Large intestine (tissue), 3 donors: ENCODE measurements around the gene IDH2. TPM values are rescaled to one million over a fixed set of nuclear protein-coding genes. Genes with fewer than 3 reads are reported as not detected.

Source experiments
- DNase-seq, 2 donors: peaks; one replicate each; pipeline versions ENCODE4 v3.0.0 to v3.0.0-alpha.2; 2013
- H3K27ac ChIP-seq: one replicate; pipeline ENCODE4 v1.5.1; 2013; ENCODE audit warnings: low read length
- H3K27me3 ChIP-seq: 2 replicates; pipeline ENCODE4 v1.6.1; 2013; ENCODE audit warnings: low read length; ENCODE audit not compliant: control insufficient read depth, insufficient read depth
- H3K36me3 ChIP-seq: 2 replicates; pipeline ENCODE4 v1.6.1; 2013; ENCODE audit warnings: low read length; ENCODE audit not compliant: control insufficient read depth, insufficient read depth
- H3K4me1 ChIP-seq: one replicate; pipeline ENCODE4 v1.6.1; 2013; ENCODE audit warnings: low read length; ENCODE audit not compliant: control insufficient read depth, insufficient read depth
- H3K4me3 ChIP-seq: one replicate; pipeline ENCODE4 v1.5.1; 2013; ENCODE audit warnings: low read length
- H3K9me3 ChIP-seq: one replicate; pipeline ENCODE4 v1.6.1; 2013; ENCODE audit warnings: mild to moderate bottlenecking, low read depth, low read length, moderate library complexity; ENCODE audit not compliant: control insufficient read depth
- WGBS: methylation state at CpG from one replicate; pipeline ENCODE4 v1.1.5; 2013; ENCODE audit warnings: low lambda C conversion rate; ENCODE audit not compliant: insufficient coverage; 5-methylcytosine and 5-hydroxymethylcytosine counted together
- polyA plus RNA-seq: library from polyadenylated mRNA; unstranded; fragments of 120-200 nt; gene quantifications from one replicate; pipeline ENCODE4 v1.2.1, GENCODE V29; 2013

Gene IDH2
- polyA plus RNA-seq, 1 donor = 85.2 TPM

GRCh38 chr15:90084876-90085423, 17.3 kb downstream of the IDH2 start:
- no peaks in the 10 kb centered on the region for H3K27me3 ChIP-seq
- H3K27ac ChIP-seq = no peak overlapping the region
- H3K9me3 ChIP-seq = no peaks in the 10 kb centered on the region
- no peak overlapping the region for H3K4me3 ChIP-seq
- DNase-seq = no peak
- no peaks in the 10 kb centered on the region for H3K4me1 ChIP-seq
- no CpG with 5 or more reads among the region's 18 CpGs for WGBS
- H3K36me3 ChIP-seq = peaks cover 84% of the 10 kb centered on the region

- 100% methylated on average over 2 of the region's 14 CpGs for WGBS
- Histone ChIP-seq H3K4me1 (no peaks in the 10 kb centered on the region), H3K36me3 (peaks cover 84% of the 10 kb centered on the region)
Measured at GRCh38 chr15:90083954-90084607, 18.2 kb downstream of the IDH2 start.

DNA sequence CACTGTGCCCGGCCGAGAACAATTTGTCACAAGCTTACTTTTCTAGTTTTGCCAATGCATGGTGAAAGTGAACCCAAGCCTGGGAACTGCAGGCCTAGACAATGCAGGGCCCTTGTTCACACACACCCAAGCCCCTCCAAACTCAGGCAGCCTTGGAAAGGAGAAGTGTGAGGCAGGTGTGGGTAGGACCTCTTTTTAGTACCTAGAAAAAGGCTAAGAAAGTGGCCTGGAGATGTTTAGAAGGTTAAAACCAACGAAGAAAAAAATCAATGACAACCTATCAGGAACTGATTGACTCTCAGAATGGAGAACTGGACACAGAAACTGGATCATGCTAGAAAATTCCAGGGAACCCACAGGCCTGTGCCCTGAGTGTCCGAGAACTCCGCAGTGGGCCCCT, 18.8 kb downstream of the IDH2 start:
- DNase-seq = no peak
- no peaks in the 10 kb centered on the region for H3K9me3 ChIP-seq
- H3K27ac ChIP-seq = no peak overlapping the region
- H3K4me1 ChIP-seq = no peaks in the 10 kb centered on the region
- no peak overlapping the region for H3K4me3 ChIP-seq
- WGBS = no CpG with 5 or more reads among the region's 5 CpGs
- H3K27me3 ChIP-seq = no peaks in the 10 kb centered on the region
- H3K36me3 ChIP-seq = peaks cover 87% of the 10 kb centered on the region

More at GRCh38 chr15:90083954-90084607, 18.2 kb downstream of the IDH2 start:
- no peaks in the 10 kb centered on the region for H3K27me3 ChIP-seq
- no peaks in the 10 kb centered on the region for H3K9me3 ChIP-seq
- no peak overlapping the region for H3K27ac ChIP-seq
- DNase-seq = no peak
- H3K4me3 ChIP-seq = no peak overlapping the region

GRCh38 chr15:90082140-90082715, 20.0 kb downstream of the IDH2 start:
- H3K4me3 ChIP-seq = no peak overlapping the region
- no peaks in the 10 kb centered on the region for H3K9me3 ChIP-seq
- WGBS = no CpG with 5 or more reads among the region's 9 CpGs
- H3K27ac ChIP-seq = no peak overlapping the region
- no peak for DNase-seq
- H3K27me3 ChIP-seq = no peaks in the 10 kb centered on the region
- no peaks in the 10 kb centered on the region for H3K4me1 ChIP-seq
- peaks cover 84% of the 10 kb centered on the region for H3K36me3 ChIP-seq

- WGBS = no CpG with 5 or more reads among the region's 11 CpGs
- no peak for DNase-seq
- Histone ChIP-seq H3K27me3 (no peaks in the 10 kb centered on the region), H3K4me3 (no peak overlapping the region), H3K27ac (no peak overlapping the region), H3K36me3 (peaks cover 81% of the 10 kb centered on the region), H3K9me3 (no peaks in the 10 kb centered on the region), H3K4me1 (peaks cover 7% of the 10 kb centered on the region)
Measured at GRCh38 chr15:90080818-90081393, 21.4 kb downstream of the IDH2 start.

DNA sequence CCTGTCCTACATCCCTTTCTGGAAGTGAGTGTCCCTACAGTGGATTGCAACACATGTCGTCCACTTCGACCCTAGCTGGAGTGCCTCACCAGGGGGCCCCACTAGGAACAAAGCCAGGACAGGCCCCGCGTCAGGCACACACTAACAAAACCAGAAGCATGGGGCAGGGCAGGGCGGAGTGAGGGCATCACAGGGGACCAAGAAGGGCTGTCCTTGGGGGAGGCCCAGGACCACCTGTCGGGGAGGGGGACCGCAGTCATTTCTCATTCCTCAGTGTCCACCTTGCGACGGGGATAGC, 21.9 kb downstream of the IDH2 start:
- no peaks in the 10 kb centered on the region for H3K27me3 ChIP-seq
- no peaks in the 10 kb centered on the region for H3K9me3 ChIP-seq
- WGBS = no CpG with 5 or more reads among the region's 9 CpGs
- no peak for DNase-seq
- no peak overlapping the region for H3K4me3 ChIP-seq
- H3K36me3 ChIP-seq = peaks cover 80% of the 10 kb centered on the region
- no peak overlapping the region for H3K27ac ChIP-seq
- peaks cover 11% of the 10 kb centered on the region for H3K4me1 ChIP-seq

DNA sequence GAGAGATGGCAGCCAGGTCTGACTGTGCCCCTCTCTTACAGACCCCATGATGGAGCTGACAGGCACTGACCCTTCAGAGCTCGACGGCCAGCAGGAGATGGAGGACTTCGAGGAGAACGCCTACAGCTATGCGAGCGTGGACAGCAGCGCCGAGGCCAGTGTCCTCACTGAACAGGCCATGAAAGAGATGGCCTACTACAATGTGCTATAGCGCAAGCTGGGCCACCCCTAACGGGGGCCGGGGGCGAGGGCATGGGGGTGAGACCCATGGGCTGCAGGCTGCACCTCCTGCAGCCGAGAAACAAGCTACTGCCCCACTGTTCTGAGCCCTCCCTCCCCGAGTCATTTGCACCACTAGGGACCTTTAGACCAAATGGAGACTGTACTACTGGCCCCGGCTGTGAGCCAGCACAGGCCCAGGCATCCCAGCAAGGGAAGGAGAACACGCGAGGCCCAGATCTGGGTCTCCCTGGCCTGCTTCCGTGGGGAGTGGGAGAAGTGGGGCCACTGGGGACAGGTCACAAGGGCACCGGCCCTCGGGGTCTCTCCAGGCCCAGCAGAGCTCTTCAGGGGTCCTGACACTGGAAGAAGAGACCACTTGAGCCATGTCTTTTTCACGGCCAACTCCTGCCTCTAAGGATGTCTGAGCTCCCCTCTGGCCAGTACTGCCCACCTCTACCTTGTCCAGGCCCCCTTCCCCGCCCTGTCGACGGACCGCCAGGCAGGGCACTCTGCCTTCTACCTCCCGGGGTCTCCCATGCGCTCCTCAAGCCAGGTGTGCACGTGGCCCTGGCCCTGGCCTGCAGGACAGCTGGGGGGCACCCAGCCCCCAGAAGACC, 22.4 kb downstream of the IDH2 start:
- Histone ChIP-seq H3K36me3 (peaks cover 81% of the 10 kb centered on the region), H3K9me3 (no peaks in the 10 kb centered on the region), H3K27me3 (no peaks in the 10 kb centered on the region), H3K4me3 (no peak overlapping the region), H3K4me1 (peaks cover 17% of the 10 kb centered on the region), H3K27ac (no peak overlapping the region)
- no peak for DNase-seq
- WGBS = no CpG with 5 or more reads among the region's 28 CpGs

DNA sequence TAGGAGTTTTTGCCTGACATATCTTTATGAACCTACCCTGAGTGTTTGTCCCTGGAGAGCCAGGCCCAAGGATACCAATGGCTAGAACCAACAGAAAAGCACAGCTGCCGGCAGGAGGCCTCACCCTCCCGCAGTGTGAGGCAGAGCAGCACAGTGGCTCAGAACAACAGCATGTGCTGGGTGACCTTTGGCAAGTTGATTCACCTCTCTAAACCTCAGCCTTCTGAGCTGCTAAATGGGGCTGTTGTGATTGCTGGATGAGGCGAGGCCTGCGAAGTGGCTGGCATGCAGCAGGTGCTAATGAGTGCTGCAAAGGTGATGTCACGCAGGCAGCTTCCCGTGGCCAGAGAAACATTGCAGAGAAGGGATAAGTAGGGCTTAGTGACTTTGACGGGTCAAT, 23.3 kb downstream of the IDH2 start:
- Histone ChIP-seq H3K27ac (no peak overlapping the region), H3K4me3 (no peak overlapping the region), H3K27me3 (no peaks in the 10 kb centered on the region), H3K9me3 (no peaks in the 10 kb centered on the region), H3K4me1 (peaks cover 26% of the 10 kb centered on the region), H3K36me3 (peaks cover 81% of the 10 kb centered on the region)
- no peak for DNase-seq
- no CpG with 5 or more reads among the region's 7 CpGs for WGBS

DNA sequence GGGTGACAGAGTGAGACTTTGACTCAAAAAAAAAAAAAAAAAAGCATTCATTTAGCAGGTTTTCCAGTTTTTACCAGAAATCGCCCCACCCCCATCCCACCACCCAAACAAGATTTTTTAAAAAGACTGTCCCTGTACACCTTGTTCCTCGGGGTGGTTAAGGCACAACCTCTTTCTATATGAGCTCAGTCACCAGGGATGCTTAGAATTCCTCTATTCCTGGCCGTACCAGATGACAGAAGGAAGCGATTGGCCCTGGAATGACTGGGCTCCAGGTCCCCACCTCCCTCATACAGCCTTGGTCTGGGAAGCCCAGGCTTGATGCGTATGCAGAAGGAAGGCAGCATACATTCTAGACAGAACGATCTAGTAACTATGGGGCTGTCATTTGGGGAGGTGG, 25.6 kb downstream of the IDH2 start:
- Histone ChIP-seq H3K4me1 (peaks cover 46% of the 10 kb centered on the region), H3K36me3 (peaks cover 73% of the 10 kb centered on the region), H3K4me3 (no peak overlapping the region), H3K27me3 (no peaks in the 10 kb centered on the region), H3K27ac (peak overlapping the region; percentile 30), H3K9me3 (no peaks in the 10 kb centered on the region)
- no peak for DNase-seq
- WGBS = no CpG with 5 or more reads among the region's 6 CpGs
